NCI-H774 (cell line): ENCODE results near the gene ATP2B1.
"Not testable (repeated sequence)": the region's sequence is repeated elsewhere in the genome, so short reads cannot be mapped to it uniquely, and the experiment has no call there.

ENCODE experiments used
- DNase-seq: peaks from one replicate; lab custom pipeline; 2025; lab: John Stamatoyannopoulos, UW

ATP2B1 gene

GRCh38 chr12:89708565-89709156 is at the start of gene ATP2B1:
Gene ATP2B1 (minus strand): TSS chr12:89708838. CDS start chr12:89655886, 52,952 bp downstream.
- DNase-seq, result peak; percentile 93

- not testable (repeated sequence) for DNase-seq
Measured at GRCh38 chr12:89757987-89758386, 49.3 kb upstream of the ATP2B1 start.

GRCh38 chr12:89756585-89757398 is 48.2 kb upstream of the ATP2B1 start:
- no peak for DNase-seq

- DNase-seq, result no peak
Measured at GRCh38 chr12:89756194-89756584, 47.6 kb upstream of the ATP2B1 start.

- no peak for DNase-seq
Measured at GRCh38 chr12:89753997-89754396, 45.4 kb upstream of the ATP2B1 start.

- DNase-seq, result no peak
Measured at GRCh38 chr12:89752341-89752740, 43.7 kb upstream of the ATP2B1 start.

- no peak for DNase-seq
Measured at GRCh38 chr12:89750389-89751351, 42.0 kb upstream of the ATP2B1 start.

GRCh38 chr12:89748791-89749190 is 40.2 kb upstream of the ATP2B1 start:
- DNase-seq, result no peak

- no peak for DNase-seq
Measured at GRCh38 chr12:89745286-89745685, 36.6 kb upstream of the ATP2B1 start.

- DNase-seq, result no peak
Measured at GRCh38 chr12:89742337-89743022, 33.8 kb upstream of the ATP2B1 start.

GRCh38 chr12:89740943-89741342 is 32.3 kb upstream of the ATP2B1 start:
- no peak for DNase-seq

- DNase-seq, result no peak
Measured at GRCh38 chr12:89736995-89737394, 28.4 kb upstream of the ATP2B1 start.

GRCh38 chr12:89733579-89734201 is 25.1 kb upstream of the ATP2B1 start:
- no peak for DNase-seq

GRCh38 chr12:89732522-89732921 is 23.9 kb upstream of the ATP2B1 start:
- DNase-seq, result no peak

- no peak for DNase-seq
Measured at GRCh38 chr12:89731614-89732013, 23.0 kb upstream of the ATP2B1 start.

- no peak for DNase-seq
Measured at GRCh38 chr12:89731089-89731488, 22.5 kb upstream of the ATP2B1 start.

- DNase-seq, result no peak
Measured at GRCh38 chr12:89729946-89730459, 21.4 kb upstream of the ATP2B1 start.

- no peak for DNase-seq
Measured at GRCh38 chr12:89723276-89723675, 14.6 kb upstream of the ATP2B1 start.

- no peak for DNase-seq
Measured at GRCh38 chr12:89721291-89721987, 12.8 kb upstream of the ATP2B1 start.

GRCh38 chr12:89717759-89718523 is 9.3 kb upstream of the ATP2B1 start:
- no peak for DNase-seq
